Measurements from ENCODE around the gene PI4KA. TPM values are rescaled to one million over a fixed set of nuclear protein-coding genes. Genes with fewer than 3 reads are reported as not detected.

PI4KA gene
- total RNA-seq, 1 experiment from 2014 or later: 54.3 TPM

GRCh38 chr22:20808844-20809243, 49.8 kb downstream of the PI4KA start:
- CTCF ChIA-PET: no interaction called here
- intact Hi-C loops (cut with micrococcal nuclease; ENCODE audit: unreplicated experiment): no loop called here

GRCh38 chr22:20807315-20807752, 51.3 kb downstream of the PI4KA start:
- TF ChIP-seq POLR2AphosphoS5 (IDR thresholded peaks at IDR 0.05; ENCODE audit: low read depth, low read length) (no peak), TCF7L2 (IDR thresholded peaks at IDR 0.05; ENCODE audit: low read depth, low read length) (no peak), SIN3A (IDR thresholded peaks at IDR 0.05; ENCODE audit: borderline replicate concordance, insufficient read depth, low read depth, low read length) (no peak), CTCF (IDR thresholded peaks at IDR 0.05) (no peak), REST (IDR thresholded peaks at IDR 0.05; ENCODE audit: insufficient read depth in 1 of 2, low read depth in 2 of 2, low read length in 1 of 2) (no peak)
- POLR2A ChIA-PET: no interaction called here
- intact Hi-C loops (cut with micrococcal nuclease; ENCODE audit: unreplicated experiment) (no loop called here), in situ Hi-C loops (cut with HindIII; ENCODE audit: low pct_unique_long_range_greater_than_20kb, low sequenced_read_pairs) (no loop called here)
- Histone ChIP-seq H3K4me3 (ENCODE audit: low read depth in 2 of 2, low read length in 2 of 2) (no peak overlapping the region), H3K4me1 (ENCODE audit: control insufficient read depth, insufficient read depth, low read length) (no peaks in the 10 kb centered on the region), H3K27me3 (ENCODE audit: control insufficient read depth, insufficient read depth, low read length) (no peaks in the 10 kb centered on the region), H3K9me3 (ENCODE audit: control insufficient read depth, insufficient read depth, low read depth, low read length) (no peaks in the 10 kb centered on the region), H3K36me3 (ENCODE audit: control insufficient read depth, insufficient read depth, low read length) (no peaks in the 10 kb centered on the region; the same call in 1 of the 2 replicates), H3K27ac (ENCODE audit: low read length) (no peak overlapping the region)
- no TSS peak for BruUV-seq (replicated peaks)
- DNase-seq (ENCODE audit: low read depth, low spot score) (peak; percentile 38), ATAC-seq (0 out of 2 replicates have a peak, but pooled peaks have one; percentile 51)
- CTCF ChIA-PET: no interaction called here

More at GRCh38 chr22:20808844-20809243, 49.8 kb downstream of the PI4KA start:
- Histone ChIP-seq H3K4me3 (ENCODE audit: low read depth in 2 of 2, low read length in 2 of 2) (no peak overlapping the region), H3K27ac (ENCODE audit: low read length) (no peak overlapping the region), H3K4me1 (ENCODE audit: control insufficient read depth, insufficient read depth, low read length) (no peaks in the 10 kb centered on the region), H3K9me3 (ENCODE audit: control insufficient read depth, insufficient read depth, low read depth, low read length) (no peaks in the 10 kb centered on the region), H3K36me3 (ENCODE audit: control insufficient read depth, insufficient read depth, low read length) (peaks cover 4% of the 10 kb centered on the region; the same call in 1 of the 2 replicates), H3K27me3 (ENCODE audit: control insufficient read depth, insufficient read depth, low read length) (no peaks in the 10 kb centered on the region)
- BruUV-seq (replicated peaks): no TSS peak
- no peak for ATAC-seq
- in situ Hi-C loops (cut with HindIII; ENCODE audit: low pct_unique_long_range_greater_than_20kb, low sequenced_read_pairs): no loop called here
- POLR2A ChIA-PET: no interaction called here
- TF ChIP-seq TCF7L2 (IDR thresholded peaks at IDR 0.05; ENCODE audit: low read depth, low read length) (no peak), REST (IDR thresholded peaks at IDR 0.05; ENCODE audit: insufficient read depth in 1 of 2, low read depth in 2 of 2, low read length in 1 of 2) (no peak), CTCF (IDR thresholded peaks at IDR 0.05) (no peak), POLR2AphosphoS5 (IDR thresholded peaks at IDR 0.05; ENCODE audit: low read depth, low read length) (no peak), SIN3A (IDR thresholded peaks at IDR 0.05; ENCODE audit: borderline replicate concordance, insufficient read depth, low read depth, low read length) (no peak)
- DNase-seq (ENCODE audit: low read depth, low spot score): no peak
